ENCODE results near the gene EP400.

- TF ChIP-seq POLR2AphosphoS5 (IDR thresholded peaks at IDR 0.05) (no peak), POLR2A (IDR thresholded peaks at IDR 0.05) (no peak), CTCF (IDR thresholded peaks at IDR 0.05) (no peak)
Observed at GRCh38 chr12:132023658-132024057, 73.9 kb downstream of the EP400 start.

Measured in upper lobe of left lung (tissue), 4 donors.